Measurements from ENCODE around the gene RBM15B. TPM values are rescaled to one million over a fixed set of nuclear protein-coding genes. Genes with fewer than 3 reads are reported as not detected.

The RBM15B gene
- total RNA-seq, 1 experiment from 2014 or later = 55.6 TPM

Other genes with a start within 250 kb of the RBM15B start
- gene MANF, start 6.0 kb upstream of the RBM15B start, total RNA-seq (2021) = 105 to 121 TPM (median 109 TPM) in 3 replicates
- 22.7 to 23.2 TPM (median 22.9 TPM) in 3 replicates for gene DCAF1, start 108.7 kb downstream of the RBM15B start, total RNA-seq (2021)
- 29.5 to 32.3 TPM (median 30.9 TPM) in 3 replicates for gene RAD54L2, start 147.4 kb downstream of the RBM15B start, total RNA-seq (2021)

Data from WTC11 (cell line).